OCI-LY3 (cell line): Measurements from ENCODE around the gene TSPO.

Experiments used
- CTCF ChIP-seq: fragments of 200-600, 300-600 bp; sonication (generic); IDR thresholded peaks from 2 replicates; pipeline ENCODE4 v1.5.1; 2014; ENCODE audit warnings: antibody characterized with exemption, low read length, low read depth
- EZH2phosphoT487 ChIP-seq: fragments of 200-600 bp; shearing (Covaris generic); IDR thresholded peaks from 2 replicates; pipeline ENCODE4 v1.6.1; 2018; ENCODE audit warnings: antibody characterized with exemption, mixed run types, low read depth

- TF ChIP-seq CTCF (no peak), EZH2phosphoT487 (no peak)
Observed at GRCh38 chr22:43176090-43176489, 24.7 kb downstream of the TSPO start.
